Erythroblast (primary cell): ENCODE measurements around the gene PRPF4.

Source experiments
- GATA1 ChIP-seq: IDR thresholded peaks from 2 replicates; pipeline ENCODE4 v1.6.1; 2011; ENCODE audit warnings: low read depth, mild to moderate bottlenecking, control low read depth, low read length, moderate library complexity
- POLR2A ChIP-seq: IDR thresholded peaks from 2 replicates; pipeline ENCODE4 v1.6.1; 2011; ENCODE audit warnings: mild to moderate bottlenecking, low read length

DNA sequence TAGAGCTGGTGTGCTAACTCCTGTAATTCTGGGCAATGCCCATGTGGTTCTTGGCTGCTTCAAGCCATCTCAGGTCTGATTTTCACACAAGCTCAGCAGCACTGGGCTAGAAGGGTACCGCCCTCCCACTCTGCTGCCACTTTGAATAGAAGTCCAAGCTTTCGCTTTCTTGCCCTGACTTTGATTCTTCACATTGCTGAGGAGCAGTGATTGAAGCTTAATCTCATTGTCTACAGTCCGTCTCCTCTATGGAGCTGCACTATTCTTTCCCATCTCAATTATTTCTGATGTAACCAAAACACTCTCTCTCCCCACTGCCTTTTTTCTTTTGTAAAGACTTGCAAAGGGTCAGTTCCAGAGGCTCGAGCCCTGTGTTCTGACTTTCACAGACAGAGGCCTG, 40.6 kb downstream of the PRPF4 start:
- TF ChIP-seq POLR2A (no peak), GATA1 (no peak)
